HG02840 (cell line): ENCODE measurements around the gene P2RX3.
"Not testable (repeated sequence)": the region's sequence is repeated elsewhere in the genome, so short reads cannot be mapped to it uniquely, and the experiment has no call there.

ENCODE experiments used
- ATAC-seq: cut with Tn5 transposase; IDR thresholded peaks from one replicate; pipeline ENCODE4 v1.9.1; 2021; ENCODE audit warnings: mild to moderate bottlenecking, moderate library complexity, moderate number of reproducible peaks; ENCODE audit not compliant: unreplicated experiment, low FRiP score

Gene P2RX3

GRCh38 chr11:57394203-57394965, 56.2 kb downstream of the P2RX3 start:
- ATAC-seq: no peak

- no peak for ATAC-seq
Measured at GRCh38 chr11:57395905-57396623, 57.9 kb downstream of the P2RX3 start.

GRCh38 chr11:57396744-57397143, 58.6 kb downstream of the P2RX3 start:
- no peak for ATAC-seq

GRCh38 chr11:57397394-57397990, 59.3 kb downstream of the P2RX3 start:
- ATAC-seq: no peak

- no peak for ATAC-seq
Measured at GRCh38 chr11:57399221-57399620, 61.1 kb downstream of the P2RX3 start.

DNA sequence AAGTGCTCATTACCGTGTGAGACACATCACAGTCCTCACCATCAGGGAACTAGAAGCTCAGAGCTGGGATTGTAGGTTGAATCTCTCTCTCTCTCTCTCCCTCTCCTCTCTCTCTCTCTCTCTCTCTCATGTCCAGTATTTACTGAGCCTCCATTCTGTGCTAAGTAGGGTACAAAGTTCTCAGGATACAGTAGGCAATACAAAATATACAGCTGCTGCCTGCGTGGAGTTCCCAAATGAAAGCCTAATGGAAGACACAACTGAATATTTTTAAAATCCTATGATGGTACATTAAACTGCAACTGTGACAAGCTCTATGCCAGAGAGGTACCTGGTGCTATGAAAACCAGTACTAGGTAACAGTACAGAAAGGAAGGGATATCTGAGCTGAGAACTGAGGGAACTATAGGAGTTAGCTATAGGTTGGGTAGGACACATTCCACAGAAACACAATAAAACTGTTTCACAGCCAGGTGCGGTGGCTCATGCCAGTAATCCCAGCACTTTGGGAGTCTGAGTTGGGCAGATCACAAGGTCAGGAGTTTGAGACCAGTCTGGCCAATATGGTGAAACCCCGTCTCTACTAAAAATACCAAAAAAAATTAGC, 61.9 kb downstream of the P2RX3 start:
- no peak for ATAC-seq

- no peak for ATAC-seq
Measured at GRCh38 chr11:57402188-57403002, 64.2 kb downstream of the P2RX3 start.

GRCh38 chr11:57403003-57403801, 65.0 kb downstream of the P2RX3 start:
- ATAC-seq: not testable (repeated sequence)

GRCh38 chr11:57403802-57404147, 65.6 kb downstream of the P2RX3 start:
- no peak for ATAC-seq

DNA sequence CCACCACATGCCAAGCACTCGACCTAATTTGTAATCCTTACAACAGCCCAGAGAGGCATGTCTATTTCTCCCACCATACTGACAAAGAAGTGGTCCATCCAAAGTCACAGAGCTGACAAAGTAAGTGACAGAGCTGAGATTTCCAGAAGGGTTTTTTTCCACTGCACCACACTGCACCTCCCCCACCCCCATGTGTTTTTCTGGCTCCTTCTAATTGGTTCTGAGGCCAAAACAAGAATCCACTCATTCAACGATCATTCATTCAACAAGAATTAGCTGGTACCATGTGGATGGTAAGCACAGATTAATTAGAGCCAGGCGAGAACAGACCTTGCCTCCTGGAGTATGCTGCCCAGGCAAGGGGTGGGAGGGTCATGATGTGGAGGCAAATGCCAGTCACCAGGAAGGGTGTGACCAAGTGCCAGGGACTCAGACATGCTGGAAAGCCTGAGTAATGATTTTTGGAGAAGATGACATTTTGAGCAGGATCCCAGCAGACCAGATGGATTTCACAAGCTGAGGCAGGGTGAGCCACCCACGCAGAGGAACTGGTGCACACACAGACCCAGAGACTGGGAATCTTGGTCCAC, 67.2 kb downstream of the P2RX3 start:
- no peak for ATAC-seq

GRCh38 chr11:57406337-57406904, 68.3 kb downstream of the P2RX3 start:
- ATAC-seq: peak; percentile 82

- no peak for ATAC-seq
Measured at GRCh38 chr11:57407010-57407920, 69.1 kb downstream of the P2RX3 start.

DNA sequence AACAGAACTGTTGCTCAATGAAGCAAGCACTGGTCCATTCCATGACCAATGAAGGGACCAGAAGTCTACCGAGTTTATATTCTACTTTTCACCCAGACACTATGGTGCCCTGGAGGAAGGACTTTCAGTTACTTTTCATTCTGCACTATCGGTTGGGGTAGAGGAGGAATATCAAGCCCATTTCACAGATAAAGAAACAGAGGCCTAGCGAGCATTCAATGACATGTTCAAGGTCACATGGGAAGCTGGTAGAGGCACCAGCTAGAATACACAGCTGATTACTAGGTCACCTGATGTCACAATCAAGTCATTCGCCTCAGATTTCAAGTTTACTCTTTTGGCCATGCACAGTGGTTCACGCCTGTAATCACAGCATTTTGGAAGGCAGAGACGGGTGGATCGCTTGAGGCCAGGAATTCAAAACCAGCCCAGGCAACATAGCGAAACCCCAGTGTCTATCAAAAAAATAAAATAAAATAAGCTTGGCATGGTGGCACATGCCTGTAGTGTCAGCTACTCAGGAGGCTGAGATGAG, 69.9 kb downstream of the P2RX3 start:
- no peak for ATAC-seq

GRCh38 chr11:57408771-57409170, 70.6 kb downstream of the P2RX3 start:
- no peak for ATAC-seq

DNA sequence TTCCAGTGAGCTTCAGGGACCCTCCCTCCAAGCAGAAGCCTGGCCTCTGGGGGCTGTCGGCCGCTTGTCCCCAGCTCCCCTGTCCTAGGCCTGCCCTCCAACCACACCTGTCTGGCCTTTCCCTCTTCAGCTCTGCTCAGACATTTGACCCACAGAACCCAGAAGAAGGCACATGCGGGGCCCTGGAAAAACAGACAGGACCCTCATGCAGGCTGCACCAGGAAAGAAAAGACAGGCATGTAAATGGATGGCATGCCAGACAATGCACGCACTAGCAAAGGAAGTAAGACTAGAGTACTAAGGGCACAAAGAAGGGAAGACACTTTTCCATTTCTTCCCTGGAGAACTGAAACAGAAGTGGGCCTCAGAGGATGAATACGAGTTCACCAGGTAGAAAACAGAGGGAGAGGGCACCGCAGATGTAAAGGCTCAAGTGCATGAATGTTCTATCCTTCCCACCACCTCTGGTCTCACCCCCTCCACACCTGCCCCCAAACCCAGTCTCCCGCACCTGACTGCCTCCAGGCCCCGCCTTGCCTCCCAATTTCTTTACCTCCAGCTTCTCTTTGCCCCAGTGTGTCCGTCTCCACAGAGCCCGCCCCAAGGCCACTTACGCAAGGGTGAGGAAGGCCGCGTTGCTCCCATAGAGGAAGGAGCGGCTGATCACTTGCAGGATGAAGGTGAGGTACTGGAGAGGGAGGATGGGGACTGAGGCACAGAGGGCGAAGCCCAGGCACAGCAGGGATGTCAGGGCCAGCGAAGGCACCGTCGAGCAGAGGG, 71.4 kb downstream of the P2RX3 start:
- ATAC-seq: no peak

DNA sequence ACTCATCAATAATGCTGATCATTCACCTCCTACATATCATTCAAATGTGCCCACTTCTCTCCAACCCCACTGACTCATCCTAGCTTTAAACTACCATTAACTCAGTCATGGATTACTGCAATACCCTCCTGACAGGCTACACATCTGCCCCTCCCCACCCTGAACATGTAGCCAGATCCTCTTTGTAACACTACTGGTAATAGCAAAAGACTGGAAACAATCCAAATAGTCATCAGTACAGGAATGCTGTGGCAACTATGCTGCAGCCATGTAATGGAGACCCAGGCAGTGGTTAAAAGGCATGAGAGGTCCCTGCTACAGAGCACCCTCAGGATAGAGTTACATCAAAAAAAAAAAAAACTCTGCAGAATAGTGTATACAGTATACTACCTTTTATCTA, 72.1 kb downstream of the P2RX3 start:
- no peak for ATAC-seq

GRCh38 chr11:57413681-57414080, 75.5 kb downstream of the P2RX3 start:
- no peak for ATAC-seq
